ENCODE data around the gene LPCAT1. TPM values are rescaled to one million over a fixed set of nuclear protein-coding genes. Genes with fewer than 3 reads are reported as not detected.

LPCAT1 gene
- total RNA-seq, 1 experiment from 2014 or later, result 75.0 TPM

GRCh38 chr5:1419476-1420210 is 104.1 kb downstream of the LPCAT1 start:
- no peaks in the 10 kb centered on the region for H4K20me1 ChIP-seq (ENCODE audit: insufficient read depth)
- no peak overlapping the region for H3K9ac ChIP-seq (ENCODE audit: low read length)
- ChIA-PET POLR2A (no interaction called here), CTCF (no interaction called here), RAD21 (ENCODE audit: low non-redundant PET in 1 of 2, low total read pairs in 2 of 2, uncharacterized antibody in 2 of 2, unreplicated experiment in 2 of 2) (no interaction called here)
- no peaks in the 10 kb centered on the region for H3K79me2 ChIP-seq (ENCODE audit: insufficient read depth, low read length)
- H3K36me3 ChIP-seq (ENCODE audit: control insufficient read depth in 1 of 2, insufficient read depth in 2 of 2, low read length in 2 of 2), result no peaks in the 10 kb centered on the region
- H3K4me1 ChIP-seq (ENCODE audit: control insufficient read depth in 1 of 2, insufficient read depth in 2 of 2, low read length in 2 of 2), result no peaks in the 10 kb centered on the region
- H3K4me2 ChIP-seq (ENCODE audit: low read length), result no peak overlapping the region
- no peak overlapping the region for H3K27ac ChIP-seq (ENCODE audit: low read depth, low read length)
- TF ChIP-seq ZFX (IDR thresholded peaks at IDR 0.05), result no peak
- no peak for TF ChIP-seq ELF1 (IDR thresholded peaks at IDR 0.05; ENCODE audit: borderline replicate concordance, low read depth)
- TF ChIP-seq POLR2A (IDR thresholded peaks at IDR 0.05; ENCODE audit: borderline replicate concordance, extremely low read depth, insufficient read depth, insufficient read length), result no peak
- TF ChIP-seq CBX3 (IDR thresholded peaks at IDR 0.05; ENCODE audit: low read depth), result no peak
- TF ChIP-seq EZH2phosphoT487 (IDR thresholded peaks at IDR 0.05; ENCODE audit: borderline replicate concordance), result no peak
- no peak for TF ChIP-seq MAX (IDR thresholded peaks at IDR 0.05)
- TF ChIP-seq EGR1 (IDR thresholded peaks at IDR 0.05; ENCODE audit: low read depth), result no peak
- no peak for TF ChIP-seq TCF7L2 (IDR thresholded peaks at IDR 0.05; ENCODE audit: borderline replicate concordance, extremely low read depth, insufficient read depth, insufficient read length)
- no peak for TF ChIP-seq JUND (IDR thresholded peaks at IDR 0.05)
- TF ChIP-seq SIN3A (IDR thresholded peaks at IDR 0.05; ENCODE audit: low read depth), result no peak
- TF ChIP-seq SP1 (IDR thresholded peaks at IDR 0.05; ENCODE audit: low read depth), result no peak
- no peak for TF ChIP-seq CEBPB (IDR thresholded peaks at IDR 0.05; ENCODE audit: low read depth)
- no peak for TF ChIP-seq YY1 (IDR thresholded peaks at IDR 0.05; ENCODE audit: extremely low read depth, insufficient replicate concordance, low read depth, low read length)
- TF ChIP-seq, protein P1, sequence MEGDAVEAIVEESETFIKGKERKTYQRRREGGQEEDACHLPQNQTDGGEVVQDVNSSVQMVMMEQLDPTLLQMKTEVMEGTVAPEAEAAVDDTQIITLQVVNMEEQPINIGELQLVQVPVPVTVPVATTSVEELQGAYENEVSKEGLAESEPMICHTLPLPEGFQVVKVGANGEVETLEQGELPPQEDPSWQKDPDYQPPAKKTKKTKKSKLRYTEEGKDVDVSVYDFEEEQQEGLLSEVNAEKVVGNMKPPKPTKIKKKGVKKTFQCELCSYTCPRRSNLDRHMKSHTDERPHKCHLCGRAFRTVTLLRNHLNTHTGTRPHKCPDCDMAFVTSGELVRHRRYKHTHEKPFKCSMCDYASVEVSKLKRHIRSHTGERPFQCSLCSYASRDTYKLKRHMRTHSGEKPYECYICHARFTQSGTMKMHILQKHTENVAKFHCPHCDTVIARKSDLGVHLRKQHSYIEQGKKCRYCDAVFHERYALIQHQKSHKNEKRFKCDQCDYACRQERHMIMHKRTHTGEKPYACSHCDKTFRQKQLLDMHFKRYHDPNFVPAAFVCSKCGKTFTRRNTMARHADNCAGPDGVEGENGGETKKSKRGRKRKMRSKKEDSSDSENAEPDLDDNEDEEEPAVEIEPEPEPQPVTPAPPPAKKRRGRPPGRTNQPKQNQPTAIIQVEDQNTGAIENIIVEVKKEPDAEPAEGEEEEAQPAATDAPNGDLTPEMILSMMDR (IDR thresholded peaks at IDR 0.05 in 2 of 3, conservative IDR thresholded peaks at IDR 0.05 in 1 of 3; ENCODE audit: borderline replicate concordance in 1 of 3, insufficient read depth in 1 of 3, low read depth in 2 of 3, low read length in 2 of 3), result no peak
- no peak for TF ChIP-seq SRF (IDR thresholded peaks at IDR 0.05; ENCODE audit: low read depth)
- TF ChIP-seq ZBTB33 (IDR thresholded peaks at IDR 0.05; ENCODE audit: extremely low read depth, insufficient replicate concordance, low read length), result no peak
- H3K9me2 ChIP-seq (ENCODE audit: insufficient read depth), result no peaks in the 10 kb centered on the region
- intact Hi-C loops (cut with micrococcal nuclease), result no loop called here
- no peak for ATAC-seq
- DNase-seq (ENCODE audit: low read depth, low spot score), result no peak
- no peak overlapping the region for H2AFZ ChIP-seq (ENCODE audit: low read depth, low read length, poor library complexity, severe bottlenecking)
- H3K27me3 ChIP-seq (ENCODE audit: insufficient read depth, low read length), result no peaks in the 10 kb centered on the region
- H3K4me3 ChIP-seq (replicated peaks in 1 of 2; ENCODE audit: low read depth in 1 of 2, low read length in 2 of 2), result no peak overlapping the region
- no peaks in the 10 kb centered on the region for H3K9me3 ChIP-seq (ENCODE audit: control insufficient read depth in 1 of 2, insufficient read depth in 1 of 2, low read depth in 1 of 2, low read length in 2 of 2)
- BruUV-seq (replicated peaks), result no TSS peak

Data from HCT116 (cell line).